HL-60/S4 treated with retinoic acid at 250 ng/mL for 4 days and 3 days (cell line): ENCODE measurements around the gene TNS1.

Experiments
- in situ Hi-C: fragments of 300-500 bp; cut with MboI; formaldehyde crosslinking; loops from 2 replicates; pipeline ENCODE4 v1.7.0; 2022; ENCODE audit warnings: low sequenced_read_pairs

The TNS1 gene

GRCh38 chr2:217919204-217919603 is 83.6 kb downstream of the TNS1 start:
- in situ Hi-C loops = no loop called here

GRCh38 chr2:217918308-217919024 is 84.3 kb downstream of the TNS1 start:
- in situ Hi-C loops = no loop called here

GRCh38 chr2:217916504-217917254 is 86.1 kb downstream of the TNS1 start:
- in situ Hi-C loops = no loop called here

- in situ Hi-C loops = no loop called here
These were observed 87.1 kb downstream of the TNS1 start for GRCh38 chr2:217915706-217916105.

- in situ Hi-C loops = no loop called here
These were observed 87.9 kb downstream of the TNS1 start for GRCh38 chr2:217914878-217915277.

GRCh38 chr2:217914078-217914477 is 88.7 kb downstream of the TNS1 start:
- in situ Hi-C loops = no loop called here

GRCh38 chr2:217913436-217913835 is 89.4 kb downstream of the TNS1 start:
- in situ Hi-C loops = no loop called here

- in situ Hi-C loops = no loop called here
These were observed 90.4 kb downstream of the TNS1 start for GRCh38 chr2:217912098-217913024.

GRCh38 chr2:217911283-217912097 is 91.3 kb downstream of the TNS1 start:
- in situ Hi-C loops = no loop called here

GRCh38 chr2:217910875-217911212 is 92.0 kb downstream of the TNS1 start:
- in situ Hi-C loops = no loop called here

- in situ Hi-C loops = no loop called here
These were observed 93.5 kb downstream of the TNS1 start for GRCh38 chr2:217909156-217909820.

GRCh38 chr2:217908544-217908943 is 94.3 kb downstream of the TNS1 start:
- in situ Hi-C loops = no loop called here

- in situ Hi-C loops = no loop called here
These were observed 95.5 kb downstream of the TNS1 start for GRCh38 chr2:217907266-217907665.

- in situ Hi-C loops = no loop called here
These were observed 96.0 kb downstream of the TNS1 start for GRCh38 chr2:217906798-217907197.

- in situ Hi-C loops = no loop called here
These were observed 96.9 kb downstream of the TNS1 start for GRCh38 chr2:217905896-217906295.

GRCh38 chr2:217905395-217905794 is 97.4 kb downstream of the TNS1 start:
- in situ Hi-C loops = no loop called here

- in situ Hi-C loops = no loop called here
These were observed 98.2 kb downstream of the TNS1 start for GRCh38 chr2:217904614-217904965.

- in situ Hi-C loops = no loop called here
These were observed 98.8 kb downstream of the TNS1 start for GRCh38 chr2:217903859-217904613.

- in situ Hi-C loops = no loop called here
These were observed 99.5 kb downstream of the TNS1 start for GRCh38 chr2:217903142-217903858.
